PC-9 (cell line): ENCODE data around the gene CRYAA.

Source experiments
- EZH2 ChIP-seq: fragments of 200-600 bp; sonication (generic); IDR thresholded peaks from 2 replicates; pipeline ENCODE4 v1.8.0; 2017; ENCODE audit warnings: antibody characterized with exemption, low read depth
- TF ChIP-seq, protein P1 (sequence below): fragments of 200-600 bp; sonication (generic); conservative IDR thresholded peaks from 2 replicates; pipeline ENCODE4 v1.6.1; 2017; ENCODE audit warnings: mixed run types, antibody characterized with exemption, mild to moderate bottlenecking, moderate library complexity

DNA sequence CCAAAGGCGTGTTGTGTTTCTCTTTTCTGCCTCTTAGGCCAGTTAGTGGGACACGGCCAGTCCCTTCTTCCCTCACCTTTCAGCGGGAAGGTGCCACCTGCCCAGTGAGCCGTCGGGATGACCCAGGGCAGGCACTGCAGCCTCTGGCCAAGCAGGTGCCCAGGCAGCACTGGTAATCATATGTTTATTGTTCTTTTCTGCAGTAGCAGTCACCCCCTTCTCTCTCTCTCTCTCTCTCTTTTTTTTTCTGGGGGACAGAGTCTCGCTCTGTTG, 38.2 kb downstream of the CRYAA start:
- TF ChIP-seq, protein P1, sequence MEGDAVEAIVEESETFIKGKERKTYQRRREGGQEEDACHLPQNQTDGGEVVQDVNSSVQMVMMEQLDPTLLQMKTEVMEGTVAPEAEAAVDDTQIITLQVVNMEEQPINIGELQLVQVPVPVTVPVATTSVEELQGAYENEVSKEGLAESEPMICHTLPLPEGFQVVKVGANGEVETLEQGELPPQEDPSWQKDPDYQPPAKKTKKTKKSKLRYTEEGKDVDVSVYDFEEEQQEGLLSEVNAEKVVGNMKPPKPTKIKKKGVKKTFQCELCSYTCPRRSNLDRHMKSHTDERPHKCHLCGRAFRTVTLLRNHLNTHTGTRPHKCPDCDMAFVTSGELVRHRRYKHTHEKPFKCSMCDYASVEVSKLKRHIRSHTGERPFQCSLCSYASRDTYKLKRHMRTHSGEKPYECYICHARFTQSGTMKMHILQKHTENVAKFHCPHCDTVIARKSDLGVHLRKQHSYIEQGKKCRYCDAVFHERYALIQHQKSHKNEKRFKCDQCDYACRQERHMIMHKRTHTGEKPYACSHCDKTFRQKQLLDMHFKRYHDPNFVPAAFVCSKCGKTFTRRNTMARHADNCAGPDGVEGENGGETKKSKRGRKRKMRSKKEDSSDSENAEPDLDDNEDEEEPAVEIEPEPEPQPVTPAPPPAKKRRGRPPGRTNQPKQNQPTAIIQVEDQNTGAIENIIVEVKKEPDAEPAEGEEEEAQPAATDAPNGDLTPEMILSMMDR = no peak
- TF ChIP-seq EZH2 = no peak
